GM19328 (cell line): ENCODE results near the gene DDX17.

Experiments
- ATAC-seq: cut with Tn5 transposase; IDR thresholded peaks from one replicate; pipeline ENCODE4 v1.9.1; 2021; ENCODE audit warnings: mild to moderate bottlenecking, moderate library complexity; ENCODE audit not compliant: unreplicated experiment

DDX17 gene

DNA sequence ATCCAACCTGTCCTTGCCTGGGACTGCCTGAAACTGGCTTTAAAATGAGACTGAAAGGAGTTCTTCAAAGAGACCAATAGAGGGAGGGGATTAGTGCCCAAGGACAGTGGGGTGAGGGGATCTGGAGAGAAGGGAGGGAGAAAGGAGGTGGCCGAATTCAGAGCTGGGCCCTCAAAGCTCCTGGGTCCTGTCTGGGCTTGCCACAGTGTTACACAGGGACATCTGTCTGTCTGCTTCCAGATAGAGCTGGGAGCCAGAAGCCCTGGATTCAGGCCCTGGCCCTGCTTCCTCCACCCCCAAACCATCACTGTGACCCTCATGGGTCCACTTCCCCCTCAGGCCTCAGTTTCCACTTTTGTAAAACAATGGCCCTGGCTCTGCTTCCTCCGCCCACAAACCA lies 54.7 kb downstream of the DDX17 start:
- no peak for ATAC-seq

DNA sequence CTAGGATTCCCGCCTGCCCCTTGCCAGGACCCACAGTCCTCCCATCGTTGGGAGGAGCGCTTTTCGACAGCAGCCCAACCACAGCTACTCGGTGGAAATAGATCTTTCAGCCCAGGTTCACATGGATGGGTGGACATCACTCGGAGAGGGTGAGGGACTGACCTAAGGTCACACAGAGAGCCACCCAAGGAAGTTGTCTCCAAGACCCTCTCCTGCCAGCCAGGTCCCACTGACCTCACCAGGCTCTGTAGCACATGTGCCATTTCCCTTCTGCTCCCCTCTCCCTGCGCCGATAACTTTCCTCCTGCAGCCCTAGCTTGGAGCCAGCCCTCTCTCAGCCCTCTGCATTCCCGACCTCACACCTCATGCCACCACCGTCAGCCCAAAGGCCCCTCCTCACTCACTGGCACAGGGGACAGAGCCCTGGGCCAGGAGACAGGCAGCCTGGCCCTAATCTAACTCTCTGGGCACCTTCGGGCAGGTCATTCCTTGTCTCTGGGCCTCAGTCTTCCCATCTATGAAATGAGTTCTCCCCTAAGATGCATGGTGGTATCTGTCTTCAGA lies 55.8 kb downstream of the DDX17 start:
- ATAC-seq, result no peak

DNA sequence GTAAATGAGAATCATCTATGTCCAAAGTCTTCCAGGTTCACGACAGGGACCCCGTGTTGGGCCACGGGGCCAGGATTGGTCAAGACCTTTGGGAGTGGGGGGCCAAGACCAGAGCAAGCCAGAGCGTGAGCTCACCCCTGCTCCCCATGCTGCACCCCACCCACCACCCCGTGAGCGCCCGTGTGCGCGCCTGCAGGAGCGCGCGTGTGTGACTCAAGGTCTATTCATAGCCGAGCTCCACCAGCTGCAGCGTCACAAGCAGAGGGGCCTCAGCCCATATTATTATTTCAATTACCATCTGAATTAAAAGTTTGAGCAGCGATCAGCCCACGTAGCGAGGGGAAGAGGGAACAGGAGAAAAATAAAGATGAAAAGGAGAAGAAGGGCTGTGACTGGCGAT lies 56.3 kb downstream of the DDX17 start:
- no peak for ATAC-seq

DNA sequence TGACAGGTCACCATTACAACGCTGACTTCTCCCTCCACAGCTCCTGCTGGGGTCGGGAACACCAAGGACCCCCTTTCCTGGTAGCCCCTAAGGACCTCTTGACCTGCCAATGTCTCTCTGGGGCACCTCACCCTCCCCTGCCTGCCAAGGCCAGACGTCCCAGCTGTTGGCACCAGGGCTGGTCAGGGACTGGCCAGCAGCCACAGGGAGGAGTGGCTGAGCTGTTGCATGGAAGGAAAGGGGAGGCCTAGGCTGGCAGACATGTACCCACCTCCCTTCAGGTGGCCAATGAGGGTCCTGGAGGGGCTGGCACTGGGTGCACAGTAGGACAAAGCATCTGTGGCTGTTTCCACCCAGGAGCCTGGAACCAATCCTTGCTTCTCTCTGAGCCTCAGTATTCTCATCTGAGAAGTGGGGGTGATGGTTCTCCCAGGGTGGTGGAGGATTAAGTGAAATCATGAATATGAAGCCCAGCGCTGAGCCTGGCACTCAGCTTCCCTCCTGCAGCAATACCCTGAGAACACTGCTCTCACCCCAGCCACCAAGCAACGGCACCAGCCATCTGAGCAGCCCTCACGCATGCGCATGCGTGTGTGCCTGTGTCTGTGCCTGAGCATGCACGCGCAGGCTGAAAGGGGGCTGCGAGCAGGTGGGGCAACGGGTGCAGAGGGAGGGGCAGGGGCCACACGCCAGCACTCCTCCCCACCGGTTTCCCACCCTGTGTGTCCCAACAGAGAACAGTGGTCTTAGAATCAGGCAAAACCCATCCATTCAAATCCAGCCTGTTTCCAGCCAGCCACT lies 57.0 kb downstream of the DDX17 start:
- no peak for ATAC-seq

DNA sequence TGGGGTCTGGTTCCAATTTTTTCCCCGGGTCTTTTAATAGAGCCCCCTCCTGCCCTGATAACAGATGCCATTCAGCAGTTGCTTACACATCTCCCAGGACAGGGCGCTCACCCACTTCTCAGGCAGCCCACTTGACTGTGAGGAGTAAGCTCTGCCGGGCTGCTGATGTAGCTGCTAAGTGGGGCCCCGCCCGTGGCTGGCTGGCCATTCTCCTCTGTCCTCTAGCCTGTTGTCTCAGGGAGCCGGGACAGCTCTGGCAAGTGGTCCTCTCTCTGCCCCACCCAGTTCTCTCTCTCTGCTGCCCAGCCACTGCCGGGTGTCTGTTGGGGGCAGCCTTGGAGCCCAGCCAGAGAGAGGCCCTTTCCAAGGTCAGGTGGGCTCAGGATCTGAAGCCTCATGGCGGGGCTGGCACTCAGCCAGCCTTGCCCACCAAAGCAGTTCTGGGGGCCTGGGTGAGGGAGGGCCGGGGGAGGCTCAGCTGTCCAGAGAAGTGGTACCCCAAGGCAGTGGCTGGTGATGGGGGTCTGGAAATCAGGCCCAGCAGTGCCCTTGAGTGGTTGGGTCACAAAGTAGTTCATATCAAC lies 60.0 kb downstream of the DDX17 start:
- no peak for ATAC-seq

DNA sequence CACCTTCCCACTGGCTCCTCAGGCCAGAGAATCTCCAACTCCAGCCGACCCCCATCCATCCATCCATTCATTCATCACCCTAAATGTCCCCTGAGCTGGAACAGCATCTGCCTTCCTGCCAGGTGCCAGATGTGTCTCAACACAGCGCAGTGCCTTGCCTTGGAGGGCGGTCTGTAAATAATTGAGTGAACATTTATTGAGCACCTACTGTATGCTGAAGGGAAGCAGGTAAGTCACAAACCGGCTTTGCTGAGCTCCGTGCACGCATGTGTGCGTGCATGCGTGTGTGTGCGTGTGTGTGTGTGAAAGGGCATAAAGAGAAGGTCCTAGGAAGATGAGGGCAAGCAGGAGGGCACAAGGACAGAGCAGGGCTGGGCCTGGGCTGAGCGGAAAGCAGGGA lies 61.3 kb downstream of the DDX17 start:
- ATAC-seq, result no peak

DNA sequence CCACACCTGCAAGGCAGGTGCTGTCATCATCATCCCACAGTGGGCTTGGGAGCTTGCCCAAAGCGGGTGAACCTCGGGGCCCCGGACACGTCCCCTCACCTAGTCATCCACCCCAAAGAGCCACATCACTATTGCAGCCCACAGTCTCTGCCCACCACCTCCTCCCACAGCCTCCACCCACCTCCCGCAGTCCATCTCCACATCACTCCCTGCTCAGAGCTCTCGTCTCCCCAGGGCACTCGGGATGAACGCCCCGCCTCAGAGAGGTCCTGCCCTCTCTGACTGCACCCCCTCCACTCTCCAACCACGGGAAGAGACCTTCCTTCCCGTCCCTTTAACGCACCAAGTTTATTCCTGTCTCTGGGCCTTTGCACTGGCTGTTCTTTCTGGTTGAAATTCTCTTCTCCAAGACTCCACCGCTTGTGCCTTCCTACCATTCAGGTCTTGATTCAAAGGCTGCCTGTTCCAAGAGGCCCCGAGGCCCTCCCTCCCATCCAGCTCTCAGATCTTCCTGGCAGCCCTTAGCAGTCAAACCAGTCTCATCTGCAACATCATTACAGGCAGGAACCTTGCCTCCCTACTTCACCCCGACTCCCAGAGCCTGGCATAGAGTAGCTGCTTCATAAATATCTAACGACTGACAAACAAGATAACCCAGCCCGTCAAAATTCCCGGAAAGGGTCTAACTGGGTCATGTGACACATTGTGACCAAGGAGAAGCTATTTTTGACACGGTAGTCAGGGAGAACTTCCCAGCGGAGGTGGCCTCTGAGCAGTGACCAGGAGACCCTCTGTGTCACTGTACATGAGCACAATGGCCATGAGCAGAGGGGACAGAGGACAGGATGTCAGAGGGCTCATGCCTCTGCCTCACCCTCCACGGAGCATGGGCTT lies 62.2 kb downstream of the DDX17 start:
- no peak for ATAC-seq

DNA sequence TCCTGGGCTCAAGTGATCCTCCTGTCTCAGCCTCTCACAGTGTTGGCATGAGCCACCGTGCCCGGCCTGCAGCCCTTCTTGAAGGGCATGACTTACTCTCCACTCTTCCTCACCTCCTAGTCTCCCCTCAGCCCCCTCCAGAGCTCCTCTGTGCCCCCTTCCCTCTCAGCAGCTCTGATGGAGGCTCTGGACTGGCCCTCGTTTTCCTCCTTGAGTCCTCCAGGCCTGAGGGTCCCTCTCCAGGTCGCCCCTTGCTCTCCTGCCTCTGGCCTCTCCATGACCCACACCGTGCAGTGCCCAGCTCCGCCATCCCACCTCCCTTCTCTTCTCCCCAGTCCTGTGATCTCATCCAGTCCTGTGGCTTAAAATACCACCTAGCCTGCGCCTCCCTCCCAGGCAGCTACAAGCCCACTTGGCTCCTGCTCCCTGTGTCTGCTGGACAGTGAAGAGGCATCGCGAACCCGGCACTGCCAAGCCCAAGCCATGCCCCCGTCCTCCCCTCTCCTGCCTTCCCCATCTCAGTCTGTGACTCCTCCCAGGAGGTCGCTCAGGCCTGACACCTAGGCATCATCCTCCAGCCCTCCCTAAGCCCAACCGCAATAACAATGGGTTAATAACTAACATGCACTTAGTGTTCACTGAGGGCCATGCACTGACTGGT lies 63.0 kb downstream of the DDX17 start:
- no peak for ATAC-seq

DNA sequence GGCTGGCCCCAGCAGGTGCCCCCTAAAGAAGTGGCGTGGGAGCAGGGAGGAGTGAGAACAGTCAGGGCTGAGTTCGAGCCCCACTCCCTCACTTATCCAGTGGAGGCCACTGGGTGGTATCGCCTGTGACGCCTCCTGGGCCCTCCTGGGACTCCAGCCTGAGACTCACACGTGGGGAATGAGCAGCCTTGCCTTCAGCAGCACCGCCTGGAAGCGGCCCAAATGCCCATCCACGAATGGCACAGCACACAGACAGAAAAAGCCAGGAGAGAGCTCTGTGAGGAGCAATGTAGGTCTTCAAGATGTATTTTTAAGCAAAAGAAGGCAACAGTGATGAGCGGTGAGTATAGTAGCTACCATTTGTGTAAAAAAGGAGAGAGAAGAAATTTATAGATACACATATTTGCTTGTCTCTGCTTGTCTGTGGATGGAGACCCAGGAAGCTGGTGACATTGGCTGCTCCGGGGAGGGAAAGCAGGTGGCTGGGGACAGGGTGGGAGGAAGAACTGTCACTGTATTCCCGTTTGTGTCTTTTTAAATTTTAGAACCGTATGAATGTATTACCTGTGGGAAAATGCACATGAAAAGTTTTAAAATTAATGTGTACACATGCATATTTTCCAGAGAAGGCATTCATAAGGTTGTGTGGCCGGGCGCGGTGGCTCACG lies 64.4 kb downstream of the DDX17 start:
- ATAC-seq, result no peak

DNA sequence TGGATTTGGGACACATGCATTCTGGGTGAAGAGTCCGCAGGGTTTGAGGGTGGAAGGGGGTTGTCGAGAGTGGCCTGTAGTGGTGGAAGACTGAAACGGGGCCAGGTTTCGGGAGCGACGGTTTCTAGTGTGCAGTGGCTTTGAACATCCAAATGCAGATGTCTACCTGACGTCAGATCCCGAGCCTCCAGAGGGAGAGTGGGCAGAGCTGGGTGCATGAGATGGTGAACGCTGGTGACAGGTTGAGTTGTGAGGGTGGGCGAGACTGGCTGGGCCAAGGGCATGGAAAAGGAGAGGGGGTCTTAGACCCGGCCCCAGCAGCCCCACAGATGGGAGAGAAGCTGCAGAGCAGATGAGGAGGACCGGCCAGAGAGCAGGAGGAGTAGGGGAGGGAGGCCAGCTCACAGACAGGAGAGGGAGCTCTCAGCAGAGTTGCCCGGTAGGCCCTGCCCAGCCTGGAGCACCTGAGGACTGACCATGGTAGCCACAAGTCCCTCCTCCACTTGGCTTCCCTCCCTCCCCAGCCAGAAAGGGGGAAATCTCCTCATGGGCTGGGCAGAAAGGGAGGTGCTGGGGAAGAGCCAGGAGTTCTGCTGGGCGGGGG lies 65.3 kb downstream of the DDX17 start:
- ATAC-seq, result no peak

DNA sequence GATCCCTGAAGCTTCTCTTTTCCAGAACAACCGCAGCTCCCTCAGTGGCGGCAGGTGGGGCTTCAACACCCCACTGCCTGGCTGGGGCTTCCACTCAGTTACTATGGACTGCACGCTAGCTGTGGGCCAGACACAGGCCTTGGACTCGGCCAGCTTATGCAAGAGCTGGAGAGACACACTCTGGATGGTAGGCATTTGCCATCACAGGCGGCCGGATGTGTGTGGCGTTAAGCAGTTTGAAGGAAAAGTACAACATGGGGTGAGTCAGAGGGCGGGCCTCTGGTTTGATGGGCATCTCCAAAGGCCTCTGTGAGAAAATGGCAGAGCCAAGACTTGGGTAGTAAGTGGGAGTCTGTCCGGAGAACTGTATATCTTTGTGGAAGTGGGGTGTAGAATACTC lies 68.7 kb downstream of the DDX17 start:
- ATAC-seq, result no peak

DNA sequence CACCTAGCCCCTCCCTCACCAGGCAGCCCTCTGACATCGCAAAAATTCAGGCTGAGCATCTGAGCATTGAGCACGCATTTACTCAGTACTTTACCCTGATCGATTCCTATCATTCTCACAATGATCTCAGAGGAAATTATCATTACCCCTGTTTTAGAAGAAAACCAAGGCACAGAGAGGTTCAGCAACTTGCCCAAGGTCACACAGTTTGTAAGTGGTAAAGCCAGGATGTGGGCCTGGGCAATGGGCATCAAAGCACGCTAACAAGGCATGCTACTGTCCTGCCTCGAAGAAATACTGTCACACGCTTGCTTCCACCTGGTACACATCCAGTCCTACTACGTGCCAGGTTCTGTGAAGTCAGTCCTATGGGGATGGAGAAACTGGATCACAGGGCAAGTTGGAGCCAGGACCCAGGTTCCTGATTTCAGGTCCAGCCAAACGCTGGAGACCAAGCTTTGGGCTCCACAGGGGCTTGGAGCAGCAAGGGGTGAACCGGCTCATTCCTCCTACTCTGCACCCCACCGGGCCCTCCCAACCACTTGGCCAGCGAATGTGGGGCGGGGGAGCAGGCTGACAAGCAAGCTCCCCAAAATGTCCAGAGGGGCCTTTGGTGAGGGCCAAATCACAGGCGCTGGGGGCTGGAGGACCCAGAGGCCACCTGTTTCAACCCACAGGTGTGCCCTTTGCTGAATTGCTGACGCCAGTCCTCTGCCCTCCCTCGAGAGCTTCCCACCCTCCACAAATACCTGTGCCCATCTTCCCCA lies 69.3 kb downstream of the DDX17 start:
- ATAC-seq, result no peak

DNA sequence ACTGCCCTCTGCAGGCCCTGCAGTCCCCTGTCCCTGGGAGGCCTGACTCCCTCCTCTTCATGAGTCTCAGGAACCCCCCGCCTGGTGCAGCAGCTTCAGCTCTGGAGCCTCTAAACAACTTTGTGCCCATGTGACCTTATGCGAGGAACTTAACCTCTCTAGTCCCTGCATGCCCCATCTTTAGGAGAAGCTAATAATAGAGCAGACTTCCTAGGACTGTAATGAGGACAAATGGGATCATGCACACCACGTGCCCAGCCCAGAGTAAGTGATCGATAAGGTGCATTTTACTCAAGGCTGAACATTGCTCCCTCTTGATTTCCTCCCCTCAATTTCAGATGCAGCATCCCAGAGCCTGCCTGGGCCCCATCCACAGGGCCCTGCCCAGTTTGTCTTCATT lies 70.1 kb downstream of the DDX17 start:
- ATAC-seq, result no peak

DNA sequence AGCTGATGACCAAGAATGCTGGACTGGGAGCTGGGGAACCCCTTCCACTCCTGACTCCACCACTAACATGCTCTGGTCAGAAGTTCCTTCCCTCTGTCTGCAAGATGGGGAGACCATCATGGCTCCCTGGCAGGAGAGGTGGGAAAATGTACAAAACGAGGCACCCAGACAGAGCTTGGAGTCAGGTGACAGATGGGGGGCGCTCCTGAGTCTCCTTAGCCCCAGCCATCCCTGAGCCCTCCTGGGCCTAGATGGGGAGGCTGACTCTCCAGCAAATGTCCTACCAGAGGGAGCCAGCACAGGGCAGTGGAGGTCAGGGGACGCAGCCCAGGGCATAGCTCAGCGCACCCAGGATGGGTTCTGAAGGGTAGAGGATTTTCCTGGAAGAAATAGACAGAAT lies 71.1 kb downstream of the DDX17 start:
- ATAC-seq, result no peak

DNA sequence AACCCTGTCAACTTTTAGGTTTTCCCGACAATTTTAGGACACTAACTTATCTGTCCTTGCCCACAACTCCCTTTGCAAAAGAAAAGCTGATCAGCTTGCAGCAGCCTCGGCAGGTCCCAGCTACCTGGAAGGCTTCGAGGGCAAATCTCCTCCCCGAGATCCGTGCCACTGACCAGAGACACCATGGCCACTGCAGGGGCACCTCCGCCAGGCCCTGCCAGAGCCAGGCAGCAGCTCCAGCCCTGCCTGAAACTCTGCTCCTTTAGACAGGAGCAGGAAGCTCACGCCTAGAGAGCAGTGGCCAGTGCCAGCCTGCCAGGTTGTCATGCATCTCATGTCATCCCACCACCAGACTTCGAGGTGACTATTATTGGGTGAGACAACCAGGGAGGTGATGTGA lies 72.2 kb downstream of the DDX17 start:
- ATAC-seq, result no peak
